Astrocyte (in vitro differentiated cells and primary cell): ENCODE data around the gene CPTP. TPM values are rescaled to one million over a fixed set of nuclear protein-coding genes. Genes with fewer than 3 reads are reported as not detected.

ENCODE experiments used
- DNase-seq: peaks from one replicate; pipeline ENCODE4 v3.0.0-alpha.2; 2010; ENCODE audit warnings: low read depth
- FAIRE-seq: peaks from 2 replicates; lab custom pipeline; 2011; peaks lifted over from hg19 to GRCh38; lab: Jason Lieb, UNC
- H2AFZ ChIP-seq: 2 replicates; pipeline ENCODE4 v1.6.0; 2012; ENCODE audit warnings: low read depth, low read length, inconsistent platforms
- H3K27ac ChIP-seq: 2 replicates; pipeline ENCODE4 v1.5.1; 2011; ENCODE audit warnings: low read depth, low read length, inconsistent platforms
- H3K27me3 ChIP-seq: 2 replicates; pipeline ENCODE4 v1.6.0; 2011; ENCODE audit warnings: low read length, inconsistent platforms; ENCODE audit not compliant: insufficient read depth
- H3K36me3 ChIP-seq: 2 replicates; pipeline ENCODE4 v1.5.1; 2011; ENCODE audit warnings: low read length, inconsistent platforms; ENCODE audit not compliant: insufficient read depth
- H3K4me1 ChIP-seq: 2 replicates; pipeline ENCODE4 v1.5.1; 2011; ENCODE audit warnings: low read length, inconsistent platforms; ENCODE audit not compliant: insufficient read depth
- H3K4me2 ChIP-seq: 2 replicates; pipeline ENCODE4 v1.6.0; 2012; ENCODE audit warnings: low read length, inconsistent platforms
- H3K4me3 ChIP-seq: 2 replicates; pipeline ENCODE4 v1.5.1; 2011; ENCODE audit warnings: low read depth, mild to moderate bottlenecking, low read length, inconsistent platforms; ENCODE audit not compliant: insufficient read depth
- H3K79me2 ChIP-seq: 2 replicates; pipeline ENCODE4 v1.6.0; 2012; ENCODE audit warnings: mild to moderate bottlenecking, low read length, inconsistent platforms; ENCODE audit not compliant: insufficient read depth
- H3K9ac ChIP-seq: 2 replicates; pipeline ENCODE4 v1.6.0; 2012; ENCODE audit warnings: mild to moderate bottlenecking, low read length, inconsistent platforms
- H3K9me3 ChIP-seq: 2 replicates; pipeline ENCODE4 v1.5.1; 2012; ENCODE audit warnings: low read depth, mild to moderate bottlenecking, low read length, inconsistent platforms; ENCODE audit not compliant: insufficient read depth
- H4K20me1 ChIP-seq: 2 replicates; pipeline ENCODE4 v1.6.0; 2012; ENCODE audit warnings: low read length, inconsistent platforms; ENCODE audit not compliant: insufficient read depth
- H3K27ac Mint-ChIP-seq: one replicate; pipeline ENCODE4 v1.8.0; 2021; ENCODE audit warnings: mild to moderate bottlenecking, mixed read lengths; ENCODE audit not compliant: unreplicated experiment
- H3K27me3 Mint-ChIP-seq: one replicate; pipeline ENCODE4 v1.8.0; 2021; ENCODE audit warnings: low read depth, mixed read lengths; ENCODE audit not compliant: unreplicated experiment
- H3K36me3 Mint-ChIP-seq: one replicate; pipeline ENCODE4 v1.8.0; 2021; ENCODE audit warnings: low read depth, mixed read lengths; ENCODE audit not compliant: unreplicated experiment
- H3K4me1 Mint-ChIP-seq: one replicate; pipeline ENCODE4 v1.8.0; 2021; ENCODE audit warnings: low read depth, mixed read lengths; ENCODE audit not compliant: unreplicated experiment
- H3K4me3 Mint-ChIP-seq: one replicate; pipeline ENCODE4 v1.8.0; 2021; ENCODE audit warnings: mild to moderate bottlenecking, moderate library complexity, mixed read lengths; ENCODE audit not compliant: unreplicated experiment
- H3K9me3 Mint-ChIP-seq: one replicate; pipeline ENCODE4 v1.8.0; 2021; ENCODE audit warnings: mild to moderate bottlenecking, mixed read lengths; ENCODE audit not compliant: unreplicated experiment
- CTCF ChIP-seq: IDR thresholded peaks from 2 replicates; pipeline ENCODE4 v1.5.1; 2011; ENCODE audit warnings: low read depth, mild to moderate bottlenecking, inconsistent platforms, low read length, moderate library complexity; ENCODE audit not compliant: insufficient read depth
- EZH2 ChIP-seq: IDR thresholded peaks from 2 replicates; pipeline ENCODE4 v1.6.1; 2012; ENCODE audit warnings: mild to moderate bottlenecking, low read length, inconsistent platforms; ENCODE audit not compliant: insufficient read depth
- total RNA-seq: library from RNA; stranded (reverse); gene quantifications from 2 replicates; pipeline ENCODE4 v1.2.1, GENCODE V29; 2021

The CPTP gene
- total RNA-seq, 1 donor from 2014 or later, result 28.5 TPM

- Mint-ChIP-seq H3K36me3 (peaks cover 2% of the 10 kb centered on the region), H3K4me1 (peaks cover 27% of the 10 kb centered on the region), H3K27ac (peak overlapping the region; percentile 54), H3K27me3 (no peaks in the 10 kb centered on the region), H3K4me3 (peak overlapping the region; percentile 83), H3K9me3 (no peaks in the 10 kb centered on the region)
- H3K27me3 ChIP-seq, result no peaks in the 10 kb centered on the region
- peak overlapping the region; percentile 31 for H3K9ac ChIP-seq
- peaks cover 28% of the 10 kb centered on the region for H3K79me2 ChIP-seq
- H3K4me2 ChIP-seq, result peak overlapping the region; percentile 55
- H3K4me3 ChIP-seq, result no peak overlapping the region
- H3K4me1 ChIP-seq, result peaks cover 36% of the 10 kb centered on the region
- no peaks in the 10 kb centered on the region for H3K9me3 ChIP-seq
- H2AFZ ChIP-seq, result no peak overlapping the region
- peak overlapping the region; percentile 43 for H3K27ac ChIP-seq
- no peak for TF ChIP-seq EZH2
- no peak for TF ChIP-seq CTCF
- DNase-seq, result peak; percentile 64
- no peak for FAIRE-seq
- no peaks in the 10 kb centered on the region for H3K36me3 ChIP-seq
- H4K20me1 ChIP-seq, result peaks cover 23% of the 10 kb centered on the region
Observed at GRCh38 chr1:1275836-1276235, 48.8 kb upstream of the CPTP start.

- TF ChIP-seq CTCF (no peak), EZH2 (no peak)
- no peaks in the 10 kb centered on the region for H4K20me1 ChIP-seq
- Mint-ChIP-seq H3K27me3 (no peaks in the 10 kb centered on the region), H3K9me3 (no peaks in the 10 kb centered on the region), H3K4me1 (peaks cover 15% of the 10 kb centered on the region), H3K36me3 (no peaks in the 10 kb centered on the region), H3K4me3 (no peak overlapping the region), H3K27ac (no peak overlapping the region)
- no peaks in the 10 kb centered on the region for H3K36me3 ChIP-seq
- no peak overlapping the region for H3K4me2 ChIP-seq
- H3K9me3 ChIP-seq, result no peaks in the 10 kb centered on the region
- DNase-seq (no peak), FAIRE-seq (no peak)
- H3K79me2 ChIP-seq, result peaks cover under 1% of the 10 kb centered on the region
- no peak overlapping the region for H2AFZ ChIP-seq
- no peak overlapping the region for H3K27ac ChIP-seq
- H3K27me3 ChIP-seq, result no peaks in the 10 kb centered on the region
- no peak overlapping the region for H3K9ac ChIP-seq
- peaks cover 23% of the 10 kb centered on the region for H3K4me1 ChIP-seq
- no peak overlapping the region for H3K4me3 ChIP-seq
Observed at GRCh38 chr1:1278620-1279019, 46.0 kb upstream of the CPTP start.

- Histone ChIP-seq H3K27me3 (no peaks in the 10 kb centered on the region), H2AFZ (no peak overlapping the region), H3K79me2 (no peaks in the 10 kb centered on the region), H3K9ac (no peak overlapping the region), H3K4me2 (no peak overlapping the region), H3K4me3 (no peak overlapping the region), H3K9me3 (no peaks in the 10 kb centered on the region), H4K20me1 (no peaks in the 10 kb centered on the region), H3K4me1 (peaks cover 23% of the 10 kb centered on the region), H3K27ac (no peak overlapping the region), H3K36me3 (no peaks in the 10 kb centered on the region)
- DNase-seq, result no peak
- Mint-ChIP-seq H3K27me3 (no peaks in the 10 kb centered on the region), H3K4me3 (no peak overlapping the region), H3K27ac (no peak overlapping the region), H3K4me1 (peaks cover 15% of the 10 kb centered on the region), H3K9me3 (no peaks in the 10 kb centered on the region), H3K36me3 (no peaks in the 10 kb centered on the region)
- no peak for FAIRE-seq
- TF ChIP-seq EZH2 (no peak), CTCF (no peak)
Observed at GRCh38 chr1:1279028-1279427, 45.6 kb upstream of the CPTP start.
